ENCODE measurements around the gene NPTX1. TPM values are rescaled to one million over a fixed set of nuclear protein-coding genes. Genes with fewer than 3 reads are reported as not detected.

NPTX1 gene
- total and polyA plus RNA-seq, 5 donors = 0.02 TPM; not detected in 4

- intact Hi-C loops (cut with DNase I) = no loop called here
- Histone ChIP-seq H3K4me3 (ENCODE audit: low read length) (peak overlapping the region; percentile 17), H3K27ac (ENCODE audit: low read length) (no peak overlapping the region), H3K4me1 (ENCODE audit: control insufficient read depth, insufficient read depth, low read length) (peaks cover 2% of the 10 kb centered on the region), H3K27me3 (ENCODE audit: control insufficient read depth, insufficient read depth) (no peaks in the 10 kb centered on the region), H3K9me3 (ENCODE audit: control insufficient read depth, low read length) (no peaks in the 10 kb centered on the region)
- ATAC-seq = no peak
- WGBS = 1% methylated on average over 84 of the region's 84 CpGs
- peak in 1 of 3 donors; percentile 47 for DNase-seq
Measured at GRCh38 chr17:80476877-80477646, 655 bp upstream of the NPTX1 start.

GRCh38 chr17:80474961-80475909, 1.2 kb downstream of the NPTX1 start:
- H3K27ac ChIP-seq (ENCODE audit: low read length) = no peak overlapping the region
- no peaks in the 10 kb centered on the region for H3K27me3 ChIP-seq (ENCODE audit: control insufficient read depth, insufficient read depth)
- ATAC-seq (no peak), DNase-seq (peak in 1 of 3 donors; percentile 33)
- intact Hi-C loops (cut with DNase I) = no loop called here
- no peaks in the 10 kb centered on the region for H3K9me3 ChIP-seq (ENCODE audit: control insufficient read depth, low read length)
- peak overlapping the region; percentile 17 for H3K4me3 ChIP-seq (ENCODE audit: low read length)
- WGBS = 3% methylated on average over 55 of the region's 55 CpGs
- peaks cover 2% of the 10 kb centered on the region for H3K4me1 ChIP-seq (ENCODE audit: control insufficient read depth, insufficient read depth, low read length)

GRCh38 chr17:80474231-80474960, 2.0 kb downstream of the NPTX1 start:
- no peak for ATAC-seq
- Histone ChIP-seq H3K27ac (ENCODE audit: low read length) (no peak overlapping the region), H3K9me3 (ENCODE audit: control insufficient read depth, low read length) (no peaks in the 10 kb centered on the region), H3K27me3 (ENCODE audit: control insufficient read depth, insufficient read depth) (no peaks in the 10 kb centered on the region), H3K4me3 (ENCODE audit: low read length) (no peak overlapping the region), H3K4me1 (ENCODE audit: control insufficient read depth, insufficient read depth, low read length) (peaks cover 2% of the 10 kb centered on the region)
- peak in 1 of 3 donors; percentile 35 for DNase-seq
- 15% methylated on average over 16 of the region's 16 CpGs for WGBS
- intact Hi-C loops (cut with DNase I) = no loop called here

- DNase-seq (peak in 1 of 3 donors; percentile 30), ATAC-seq (no peak)
- Histone ChIP-seq H3K9me3 (ENCODE audit: control insufficient read depth, low read length) (no peaks in the 10 kb centered on the region), H3K4me1 (ENCODE audit: control insufficient read depth, insufficient read depth, low read length) (peaks cover 2% of the 10 kb centered on the region), H3K27ac (ENCODE audit: low read length) (no peak overlapping the region), H3K4me3 (ENCODE audit: low read length) (no peak overlapping the region), H3K27me3 (ENCODE audit: control insufficient read depth, insufficient read depth) (no peaks in the 10 kb centered on the region)
- 42% methylated on average over 7 of the region's 7 CpGs for WGBS
- intact Hi-C loops (cut with DNase I) = no loop called here
Measured at GRCh38 chr17:80473701-80474100, 2.7 kb downstream of the NPTX1 start.

GRCh38 chr17:80472996-80473395, 3.4 kb downstream of the NPTX1 start:
- Histone ChIP-seq H3K27ac (ENCODE audit: low read length) (no peak overlapping the region), H3K9me3 (ENCODE audit: control insufficient read depth, low read length) (no peaks in the 10 kb centered on the region), H3K4me3 (ENCODE audit: low read length) (no peak overlapping the region), H3K4me1 (ENCODE audit: control insufficient read depth, insufficient read depth, low read length) (peaks cover 2% of the 10 kb centered on the region), H3K27me3 (ENCODE audit: control insufficient read depth, insufficient read depth) (no peaks in the 10 kb centered on the region)
- intact Hi-C loops (cut with DNase I) = no loop called here
- 84% methylated on average over 12 of the region's 12 CpGs for WGBS
- peak in 1 of 3 donors; percentile 40 for DNase-seq
- no peak for ATAC-seq

- Histone ChIP-seq H3K9me3 (ENCODE audit: control insufficient read depth, low read length) (no peaks in the 10 kb centered on the region), H3K27ac (ENCODE audit: low read length) (no peak overlapping the region), H3K27me3 (ENCODE audit: control insufficient read depth, insufficient read depth) (no peaks in the 10 kb centered on the region), H3K4me1 (ENCODE audit: control insufficient read depth, insufficient read depth, low read length) (no peaks in the 10 kb centered on the region), H3K4me3 (ENCODE audit: low read length) (no peak overlapping the region)
- DNase-seq (peak in 1 of 3 donors; percentile 1), ATAC-seq (no peak)
- WGBS = 67% methylated on average over 8 of the region's 8 CpGs
- intact Hi-C loops (cut with DNase I) = no loop called here
Measured at GRCh38 chr17:80471922-80472321, 4.5 kb downstream of the NPTX1 start.

GRCh38 chr17:80470603-80471002, 5.8 kb downstream of the NPTX1 start:
- intact Hi-C loops (cut with DNase I) = no loop called here
- no peaks in the 10 kb centered on the region for H3K9me3 ChIP-seq (ENCODE audit: control insufficient read depth, low read length)
- H3K27ac ChIP-seq (ENCODE audit: low read length) = no peak overlapping the region
- no peaks in the 10 kb centered on the region for H3K4me1 ChIP-seq (ENCODE audit: control insufficient read depth, insufficient read depth, low read length)
- ATAC-seq = no peak
- no peaks in the 10 kb centered on the region for H3K27me3 ChIP-seq (ENCODE audit: control insufficient read depth, insufficient read depth)
- H3K4me3 ChIP-seq (ENCODE audit: low read length) = no peak overlapping the region
- WGBS = 83% methylated on average over 21 of the region's 21 CpGs
- no peak for DNase-seq

GRCh38 chr17:80469667-80470066, 6.7 kb downstream of the NPTX1 start:
- 71% methylated on average over 11 of the region's 11 CpGs for WGBS
- peak in 1 of 3 donors; percentile 10 for DNase-seq
- no peaks in the 10 kb centered on the region for H3K27me3 ChIP-seq (ENCODE audit: control insufficient read depth, insufficient read depth)
- no peak for ATAC-seq
- H3K27ac ChIP-seq (ENCODE audit: low read length) = no peak overlapping the region
- H3K4me3 ChIP-seq (ENCODE audit: low read length) = no peak overlapping the region
- intact Hi-C loops (cut with DNase I) = no loop called here
- H3K9me3 ChIP-seq (ENCODE audit: control insufficient read depth, low read length) = no peaks in the 10 kb centered on the region
- no peaks in the 10 kb centered on the region for H3K4me1 ChIP-seq (ENCODE audit: control insufficient read depth, insufficient read depth, low read length)

- no peak for DNase-seq
- WGBS = 70% methylated on average over 28 of the region's 28 CpGs
- no peak overlapping the region for H3K4me3 ChIP-seq (ENCODE audit: low read length)
- ATAC-seq = no peak
- H3K4me1 ChIP-seq (ENCODE audit: control insufficient read depth, insufficient read depth, low read length) = no peaks in the 10 kb centered on the region
- no peaks in the 10 kb centered on the region for H3K9me3 ChIP-seq (ENCODE audit: control insufficient read depth, low read length)
- H3K27ac ChIP-seq (ENCODE audit: low read length) = no peak overlapping the region
- H3K27me3 ChIP-seq (ENCODE audit: control insufficient read depth, insufficient read depth) = no peaks in the 10 kb centered on the region
- intact Hi-C loops (cut with DNase I) = no loop called here
Measured at GRCh38 chr17:80468781-80469493, 7.5 kb downstream of the NPTX1 start.

- Histone ChIP-seq H3K27me3 (ENCODE audit: control insufficient read depth, insufficient read depth) (no peaks in the 10 kb centered on the region), H3K4me3 (ENCODE audit: low read length) (no peak overlapping the region), H3K9me3 (ENCODE audit: control insufficient read depth, low read length) (no peaks in the 10 kb centered on the region), H3K4me1 (ENCODE audit: control insufficient read depth, insufficient read depth, low read length) (no peaks in the 10 kb centered on the region), H3K27ac (ENCODE audit: low read length) (no peak overlapping the region)
- DNase-seq (no peak), ATAC-seq (no peak)
- intact Hi-C loops (cut with DNase I) = no loop called here
- WGBS = 9% methylated on average over 16 of the region's 16 CpGs
Measured at GRCh38 chr17:80468242-80468641, 8.2 kb downstream of the NPTX1 start.
